ENCODE results near the gene MUC2.

- TF ChIP-seq, protein P1, sequence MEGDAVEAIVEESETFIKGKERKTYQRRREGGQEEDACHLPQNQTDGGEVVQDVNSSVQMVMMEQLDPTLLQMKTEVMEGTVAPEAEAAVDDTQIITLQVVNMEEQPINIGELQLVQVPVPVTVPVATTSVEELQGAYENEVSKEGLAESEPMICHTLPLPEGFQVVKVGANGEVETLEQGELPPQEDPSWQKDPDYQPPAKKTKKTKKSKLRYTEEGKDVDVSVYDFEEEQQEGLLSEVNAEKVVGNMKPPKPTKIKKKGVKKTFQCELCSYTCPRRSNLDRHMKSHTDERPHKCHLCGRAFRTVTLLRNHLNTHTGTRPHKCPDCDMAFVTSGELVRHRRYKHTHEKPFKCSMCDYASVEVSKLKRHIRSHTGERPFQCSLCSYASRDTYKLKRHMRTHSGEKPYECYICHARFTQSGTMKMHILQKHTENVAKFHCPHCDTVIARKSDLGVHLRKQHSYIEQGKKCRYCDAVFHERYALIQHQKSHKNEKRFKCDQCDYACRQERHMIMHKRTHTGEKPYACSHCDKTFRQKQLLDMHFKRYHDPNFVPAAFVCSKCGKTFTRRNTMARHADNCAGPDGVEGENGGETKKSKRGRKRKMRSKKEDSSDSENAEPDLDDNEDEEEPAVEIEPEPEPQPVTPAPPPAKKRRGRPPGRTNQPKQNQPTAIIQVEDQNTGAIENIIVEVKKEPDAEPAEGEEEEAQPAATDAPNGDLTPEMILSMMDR (IDR thresholded peaks at IDR 0.05), result no peak
- no peak for TF ChIP-seq EZH2 (IDR thresholded peaks at IDR 0.05; ENCODE audit: borderline replicate concordance, insufficient read depth, low read depth, low read length, poor library complexity, severe bottlenecking)
Observed at GRCh38 chr11:1112351-1113191, 37.9 kb downstream of the MUC2 start.
